ENCODE measurements around the gene TLDC2.
A peak's percentile ranks its signal among the peaks of the same experiment; 100 is the strongest.

TLDC2 gene

DNA sequence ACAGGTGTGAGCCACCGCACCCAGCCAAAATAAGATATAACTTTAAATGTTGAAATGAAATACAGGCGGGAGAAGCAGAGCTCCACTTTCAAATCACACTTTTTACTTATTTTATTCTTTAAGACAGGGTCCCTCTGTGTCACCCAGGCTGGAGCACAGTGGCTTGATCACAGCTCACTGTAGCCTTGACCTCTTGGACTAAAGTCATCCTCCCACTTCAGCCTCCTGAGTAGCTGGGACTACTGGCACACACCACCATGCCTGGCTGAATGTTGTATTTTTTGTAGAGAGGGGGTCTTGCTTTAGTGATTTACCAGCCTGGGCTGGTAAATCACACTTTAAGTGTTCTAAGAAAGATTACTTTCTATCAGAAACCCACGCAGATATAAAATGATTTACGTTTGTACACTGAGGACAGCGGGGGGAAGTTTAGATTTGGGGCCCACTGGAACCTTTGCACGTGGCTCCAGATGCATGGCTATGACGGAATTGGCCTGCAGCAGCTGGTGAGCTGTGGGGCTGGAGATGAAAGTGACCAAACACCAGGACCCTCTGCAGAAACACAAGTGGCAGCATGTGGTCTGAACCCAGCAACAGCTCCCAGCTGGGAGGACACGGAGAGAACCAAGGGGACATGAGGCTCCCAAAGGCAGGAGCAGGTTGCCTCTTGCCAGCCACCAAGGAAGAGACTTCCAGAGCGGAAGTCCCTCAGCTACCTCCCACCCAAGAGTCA, 26.4 kb upstream of the TLDC2 start:
- DNase-seq (ENCODE audit: low read depth, low spot score) = no peak

DNA sequence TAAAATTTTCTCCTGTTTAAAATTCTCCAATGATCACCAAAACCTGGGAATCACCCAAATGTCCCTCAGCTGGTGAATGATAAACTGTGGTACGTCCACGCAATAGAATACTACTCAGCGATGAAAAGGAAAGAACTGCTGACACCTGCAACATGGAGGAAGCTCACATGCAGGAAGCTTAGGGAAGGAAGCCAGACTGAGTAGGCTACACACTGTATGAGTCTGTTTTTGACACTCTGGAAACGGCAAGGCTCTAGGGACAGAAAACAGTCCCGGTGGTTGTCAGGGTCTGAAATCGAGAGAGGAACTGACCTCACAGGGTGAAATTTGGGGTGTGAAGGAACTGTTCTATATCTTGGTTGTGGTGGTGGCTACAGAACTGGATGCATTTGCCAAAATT, 25.2 kb upstream of the TLDC2 start:
- DNase-seq (ENCODE audit: low read depth, low spot score) = no peak

DNA sequence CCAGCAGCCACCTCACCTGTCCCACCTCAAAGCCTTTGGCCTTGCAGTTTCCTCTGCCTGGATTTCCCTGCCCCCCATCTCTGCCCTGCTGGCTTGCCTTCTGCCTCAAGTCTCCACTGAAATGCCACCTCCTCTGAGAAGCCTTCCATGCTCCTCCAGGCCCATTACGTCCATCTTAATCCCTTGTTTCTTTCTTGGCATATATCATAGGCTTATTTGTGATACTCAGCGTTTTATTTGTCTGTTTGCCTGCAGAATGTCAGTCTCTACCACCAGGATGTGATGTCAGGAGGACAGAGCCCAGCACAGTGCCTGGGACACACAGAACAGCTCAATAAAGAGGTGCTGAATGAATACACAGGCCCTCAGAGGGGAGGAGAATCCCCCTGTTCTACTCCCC, 24.4 kb upstream of the TLDC2 start:
- no peak for DNase-seq (ENCODE audit: low read depth, low spot score)

DNA sequence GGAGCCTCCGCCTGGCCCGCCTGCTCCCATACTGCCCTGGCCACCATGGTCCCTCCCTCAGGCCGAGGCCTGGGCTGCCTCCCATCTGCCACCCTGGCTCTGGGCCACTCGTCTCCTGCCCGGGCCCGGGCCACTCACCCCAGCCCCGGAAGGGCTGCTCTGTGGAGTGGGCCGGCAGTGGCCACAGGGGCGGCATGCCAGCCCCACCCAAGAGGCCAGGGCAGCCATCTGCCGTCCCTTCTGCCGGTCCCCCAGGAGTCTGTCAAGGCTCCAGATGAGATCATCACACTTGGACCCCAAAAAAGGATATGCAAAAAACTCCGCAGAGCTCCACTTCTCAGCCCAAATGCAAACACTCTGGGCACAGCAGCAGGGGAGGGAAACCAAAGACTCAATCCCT, 23.8 kb upstream of the TLDC2 start:
- DNase-seq (ENCODE audit: low read depth, low spot score) = no peak

DNA sequence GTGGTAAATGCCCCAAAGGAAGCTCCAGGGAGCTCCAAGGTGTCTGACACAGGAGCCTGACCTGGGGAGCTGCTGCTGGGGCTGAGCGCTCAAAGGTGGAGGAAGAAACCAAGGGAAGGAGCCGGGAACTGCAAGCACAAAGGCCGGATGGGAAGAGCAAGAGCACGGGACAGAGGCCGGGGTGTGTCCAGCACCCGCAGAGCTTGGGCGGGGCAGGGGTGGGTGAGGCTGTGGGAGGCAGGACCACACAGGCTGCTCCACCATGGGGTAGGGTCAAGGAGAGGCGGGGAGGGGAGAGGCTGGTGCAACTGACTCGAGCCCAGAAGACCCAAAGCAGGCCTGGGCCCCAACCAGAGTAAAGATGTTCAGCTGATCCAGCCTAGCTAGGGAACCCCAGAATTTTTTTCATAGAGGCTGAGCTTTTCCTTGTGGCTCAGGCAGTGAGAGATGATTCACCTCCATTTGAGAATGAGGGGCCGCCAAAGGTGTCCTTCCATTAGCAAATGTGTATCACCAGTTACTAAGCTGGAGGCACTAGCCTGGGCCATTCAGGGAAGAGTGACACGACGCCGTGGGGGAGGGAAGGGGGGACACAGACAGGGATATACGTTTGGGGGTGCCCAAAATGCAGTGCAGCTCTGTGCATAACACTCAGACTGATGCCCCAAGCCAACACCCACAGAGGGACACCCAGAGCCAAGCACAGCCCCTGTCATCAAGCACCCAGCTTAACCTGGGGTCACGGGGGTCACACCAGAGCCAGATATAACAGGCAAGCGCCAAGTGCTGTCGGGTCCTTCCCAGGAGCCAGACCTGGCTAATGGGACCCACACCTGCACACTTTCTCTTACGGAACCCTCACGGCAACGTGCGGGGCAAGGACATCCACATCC, 21.3 kb upstream of the TLDC2 start:
- DNase-seq (ENCODE audit: low read depth, low spot score) = no peak

DNA sequence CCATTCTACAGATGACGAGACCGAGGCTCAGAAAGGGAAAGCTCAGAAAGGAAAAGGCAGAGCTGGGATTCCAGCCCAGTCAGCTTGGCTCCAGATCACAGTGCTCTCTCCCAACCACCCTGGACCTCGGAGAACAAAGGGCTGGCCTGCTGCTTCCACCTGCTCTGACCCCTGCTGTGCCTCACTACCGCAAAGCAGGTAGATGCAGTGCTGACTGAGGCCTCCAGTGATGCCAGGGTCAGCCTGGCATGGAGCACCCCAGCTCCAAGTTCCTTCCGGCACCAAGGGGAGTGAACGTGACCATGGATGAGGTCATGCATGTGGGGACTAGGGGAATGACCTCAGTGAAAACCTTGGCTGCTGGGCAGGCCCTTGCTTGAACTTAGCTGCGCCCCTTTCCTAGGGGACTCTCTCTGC, 20.7 kb upstream of the TLDC2 start:
- no peak for DNase-seq (ENCODE audit: low read depth, low spot score)

DNA sequence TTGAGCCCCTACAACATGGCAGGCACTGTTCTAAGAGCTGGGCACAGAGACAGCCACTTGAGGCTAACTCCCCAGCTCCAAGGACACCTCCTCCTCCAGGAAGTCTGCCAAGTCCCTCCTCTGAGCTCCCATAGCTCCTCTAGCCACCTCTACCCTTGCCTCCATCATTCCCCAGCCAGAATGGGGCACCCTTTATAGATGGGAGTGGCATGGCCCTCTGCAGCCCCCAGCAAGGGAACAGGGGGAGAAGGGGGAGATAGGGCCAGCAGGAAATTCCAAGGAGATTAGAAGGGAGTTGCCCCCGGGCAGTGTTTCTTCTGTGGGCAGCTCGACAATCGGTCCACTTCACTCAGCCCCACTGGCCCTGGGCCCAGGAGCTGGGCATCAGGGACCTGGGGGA, 19.7 kb upstream of the TLDC2 start:
- no peak for DNase-seq (ENCODE audit: low read depth, low spot score)

DNA sequence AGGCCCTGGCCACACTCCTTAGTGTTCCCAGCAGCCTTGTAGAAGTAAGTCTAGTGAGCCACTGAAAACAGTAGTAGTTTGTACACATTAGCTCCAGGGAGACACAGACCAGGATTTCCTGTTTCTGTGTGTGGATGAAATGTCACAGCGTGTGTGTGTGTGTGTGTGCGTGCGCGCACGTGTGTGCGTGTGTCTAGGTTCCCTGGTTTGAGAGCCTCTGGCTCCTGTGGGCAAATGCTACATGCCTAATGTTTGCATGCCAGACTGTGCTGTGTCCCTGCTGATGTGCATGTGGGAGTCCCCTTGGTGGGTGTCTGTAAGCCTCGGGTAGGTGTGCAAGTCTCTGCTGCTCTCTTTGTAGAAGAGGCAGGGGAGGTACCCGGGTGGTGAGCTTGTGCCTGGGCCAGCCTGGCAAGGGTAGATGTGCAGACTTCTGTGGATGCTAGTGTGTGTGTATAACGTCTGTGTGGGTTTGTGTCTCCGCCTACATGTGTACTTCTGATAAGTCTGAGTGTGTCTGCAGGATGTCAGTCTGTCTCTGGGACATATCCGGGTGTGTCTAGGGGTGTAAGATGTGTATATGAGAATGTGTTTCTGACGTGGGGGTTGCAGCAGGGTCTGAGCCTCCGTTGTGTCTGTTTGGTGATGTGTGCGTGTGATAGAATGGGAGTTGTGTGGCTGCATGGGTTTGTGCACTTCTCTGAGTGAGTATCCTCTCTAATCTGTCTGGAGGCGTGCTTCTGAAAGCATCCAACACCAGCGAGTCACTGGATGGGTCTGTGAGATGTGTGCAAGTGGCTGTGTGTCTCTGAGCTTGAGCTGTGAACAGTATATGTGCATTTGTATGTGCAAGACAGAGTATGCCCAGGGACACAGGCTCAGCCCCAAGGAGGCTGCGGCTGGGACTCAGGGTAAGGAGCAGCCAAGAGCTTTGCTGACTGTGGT, 19.0 kb upstream of the TLDC2 start:
- no peak for DNase-seq (ENCODE audit: low read depth, low spot score)

DNA sequence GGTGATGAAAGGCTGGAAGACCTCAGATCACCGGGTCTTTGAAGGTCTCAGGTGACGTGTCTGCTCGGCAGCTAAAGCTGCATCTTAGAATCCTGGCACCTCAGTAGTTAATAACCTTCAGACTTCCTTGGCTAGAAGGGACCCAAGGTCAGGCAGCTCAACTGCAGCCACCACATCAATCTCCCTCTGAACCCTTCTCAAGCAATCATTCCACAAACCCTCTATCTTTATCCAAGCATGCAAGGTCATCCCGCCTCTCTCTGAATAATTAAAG, 16.7 kb upstream of the TLDC2 start:
- DNase-seq (ENCODE audit: low read depth, low spot score) = no peak

DNA sequence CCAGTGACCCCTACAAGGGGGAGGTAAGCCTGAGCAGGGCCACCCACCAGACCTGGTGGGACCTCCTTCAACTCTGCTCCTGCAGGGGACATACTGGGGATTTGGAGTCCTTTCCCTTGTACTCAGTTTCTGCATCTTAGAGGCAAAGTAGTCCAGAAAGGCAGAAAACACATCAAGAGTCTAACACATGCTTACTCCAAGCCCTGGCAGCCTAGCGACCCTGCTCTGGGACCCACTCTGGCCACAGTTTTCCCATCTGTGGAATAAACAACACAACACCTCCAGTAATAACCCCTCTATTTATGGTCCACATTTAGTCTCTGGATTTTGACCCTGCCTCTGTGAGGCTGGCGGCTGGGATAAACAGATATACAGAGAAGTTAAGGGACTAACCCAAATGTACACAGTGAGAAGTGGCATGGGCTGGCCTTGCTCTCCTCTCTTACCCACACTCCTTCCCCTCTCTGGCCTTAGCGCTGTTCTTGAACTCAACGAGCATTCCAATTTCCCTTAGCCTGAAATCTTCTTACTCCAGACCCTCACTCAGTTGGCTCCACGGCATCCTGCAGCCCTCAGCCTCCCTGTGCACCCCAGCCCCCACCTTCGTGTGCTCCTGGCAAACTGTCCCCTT, 16.1 kb upstream of the TLDC2 start:
- no peak for DNase-seq (ENCODE audit: low read depth, low spot score)

DNA sequence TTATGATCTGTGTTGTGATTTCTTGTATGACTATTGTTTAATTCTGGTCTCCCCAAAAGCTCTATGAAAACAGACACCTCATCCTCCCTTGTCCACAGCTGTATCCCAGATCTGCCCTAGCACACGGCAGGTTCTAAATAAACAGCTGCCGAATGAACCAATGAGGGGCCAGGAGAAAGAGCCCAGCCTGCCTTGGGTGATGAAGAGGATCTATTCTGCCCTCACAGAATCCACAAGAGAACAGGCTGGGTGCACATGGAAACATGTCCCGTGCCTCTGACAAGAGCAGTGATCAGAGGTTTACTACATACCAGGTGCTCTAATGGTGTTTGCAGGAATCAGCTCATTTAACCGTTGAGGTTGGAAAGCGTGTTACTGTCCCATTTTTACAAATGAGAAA, 15.6 kb upstream of the TLDC2 start:
- no peak for DNase-seq (ENCODE audit: low read depth, low spot score)

DNA sequence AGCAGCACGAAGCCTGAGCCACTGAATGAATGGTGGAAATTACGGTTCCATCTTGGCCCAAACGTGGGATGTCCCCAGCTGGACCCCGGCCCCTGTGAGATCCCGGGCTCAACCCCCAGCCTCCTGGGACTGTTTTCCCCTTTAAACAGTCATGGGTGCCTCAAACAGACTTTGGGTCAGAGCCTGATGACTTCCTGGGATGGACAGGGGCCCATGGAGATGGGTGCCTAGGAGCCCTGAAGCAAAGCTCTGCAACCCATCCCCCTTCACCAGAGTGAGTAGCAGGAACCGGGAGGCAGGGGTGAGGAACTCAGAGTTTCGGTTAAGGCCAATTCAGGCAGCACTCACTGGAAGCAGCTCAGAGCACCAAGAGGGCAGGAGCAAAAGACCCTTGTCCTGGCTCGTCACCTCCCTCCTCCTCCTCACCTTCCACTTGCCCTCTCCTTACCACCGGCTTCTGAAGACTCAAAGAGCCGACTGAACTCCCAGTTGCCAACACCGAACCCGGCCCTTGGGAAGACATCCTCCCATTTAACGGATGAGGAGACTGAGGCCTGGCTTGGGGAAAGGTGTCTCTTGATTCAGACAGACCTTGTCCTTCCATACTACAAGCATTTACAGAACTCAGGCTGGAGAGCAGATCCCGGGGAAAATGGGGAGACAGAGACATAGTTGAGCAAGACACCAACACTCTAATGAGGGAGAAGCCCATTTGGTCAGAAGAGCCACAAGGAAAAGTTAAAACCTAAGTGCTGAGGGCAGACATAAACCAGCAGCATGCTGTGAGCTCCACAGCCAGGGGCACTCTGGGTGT, 14.9 kb upstream of the TLDC2 start:
- DNase-seq (ENCODE audit: low read depth, low spot score) = no peak

DNA sequence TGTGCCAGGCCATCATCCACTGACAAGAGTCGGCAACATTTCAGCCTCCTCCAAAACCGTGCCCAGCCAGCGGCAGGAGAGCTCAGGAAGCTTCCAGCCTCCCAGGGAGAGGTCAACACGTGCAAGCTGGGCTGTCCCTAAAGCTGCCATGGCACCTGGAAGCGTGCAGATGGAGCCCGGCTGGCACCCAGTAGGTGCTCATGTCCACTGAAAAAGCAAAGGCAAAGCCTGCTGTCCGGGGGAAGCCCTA, 14.4 kb upstream of the TLDC2 start:
- no peak for DNase-seq (ENCODE audit: low read depth, low spot score)

DNA sequence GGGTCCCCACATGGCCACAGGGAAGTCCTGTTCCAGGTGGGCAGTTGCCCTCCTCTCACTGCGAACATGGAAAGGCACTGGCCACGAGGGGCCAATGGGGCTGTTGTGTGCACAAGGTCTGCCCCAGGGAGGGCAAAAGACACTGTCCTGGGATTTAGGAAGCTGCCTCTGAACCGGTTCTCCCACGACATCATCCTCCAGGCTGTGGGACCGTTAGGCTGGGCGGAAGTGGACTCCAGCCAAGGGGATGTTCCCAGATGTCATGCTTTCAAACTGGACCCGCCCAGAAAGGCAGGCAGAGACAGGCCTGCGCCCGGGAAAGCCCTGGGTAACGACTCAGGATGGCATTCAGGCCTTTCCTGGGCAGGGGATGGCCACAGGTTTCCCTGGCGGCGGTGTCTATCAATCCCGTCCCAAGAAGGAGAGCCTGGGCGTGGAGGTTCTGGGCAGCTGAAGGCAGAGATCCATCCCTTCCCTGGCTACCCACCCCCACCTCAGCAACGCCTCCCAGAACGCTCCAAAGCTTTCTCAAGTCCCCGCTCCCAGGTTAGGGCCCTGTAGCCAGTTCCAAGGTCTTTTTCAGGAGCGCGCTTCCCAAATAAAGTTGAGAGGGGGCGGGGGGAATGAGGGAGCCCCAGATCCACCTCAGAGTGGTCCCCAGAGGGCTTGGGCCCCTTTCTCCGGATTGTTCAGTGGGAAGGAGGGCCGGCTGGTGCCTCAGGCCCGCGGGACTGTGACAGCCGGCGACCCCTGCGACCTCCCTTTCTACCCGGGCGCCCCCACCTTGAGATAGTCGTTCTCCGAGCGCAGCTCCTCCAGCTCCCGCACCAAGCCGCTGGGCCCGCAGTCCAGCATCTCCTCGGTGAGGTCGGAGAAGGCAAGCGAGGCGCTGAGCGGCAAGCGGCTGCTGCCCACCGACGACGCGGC, 13.8 kb upstream of the TLDC2 start:
- peak; percentile 58 for DNase-seq (ENCODE audit: low read depth, low spot score)

DNA sequence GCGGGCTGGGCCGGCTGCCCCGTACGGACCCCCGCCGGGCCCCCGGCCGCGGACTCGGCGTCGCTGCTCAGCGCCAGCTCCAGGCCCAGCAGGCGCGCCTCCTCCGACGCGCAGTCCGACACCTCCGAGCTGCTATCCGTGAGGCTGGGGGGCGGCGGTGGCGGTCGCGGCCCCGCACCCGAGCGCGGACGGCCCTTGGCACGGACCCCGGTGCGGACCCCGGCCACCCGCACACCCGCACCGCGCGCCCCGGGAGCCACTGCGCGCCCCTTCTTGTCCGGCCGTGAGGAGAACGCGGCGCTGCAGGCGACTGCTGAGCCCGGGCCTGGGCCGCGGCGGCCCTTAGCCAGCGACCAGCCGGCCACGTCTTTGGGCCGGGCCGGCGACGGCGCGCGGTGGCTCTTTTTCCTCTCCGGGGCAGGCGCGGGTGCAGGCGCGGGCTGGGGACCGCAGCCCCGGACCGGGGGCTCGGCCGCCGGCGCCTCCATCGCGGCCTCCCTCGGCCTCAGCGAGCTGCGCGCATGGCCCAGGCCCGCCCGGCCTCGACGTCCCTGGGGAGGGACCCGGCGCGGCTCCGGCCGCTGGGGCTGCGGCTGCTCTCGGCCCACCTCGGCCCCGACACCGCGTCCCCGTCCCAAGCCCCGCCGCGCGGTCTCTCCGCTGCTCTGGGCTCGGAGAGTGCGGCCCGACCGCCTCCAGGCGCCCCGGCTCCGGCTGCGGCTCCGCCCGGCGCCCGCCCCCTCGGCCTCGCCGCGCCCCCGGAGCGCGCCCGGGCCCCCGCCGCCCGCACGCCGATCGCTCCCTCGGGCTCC, 12.9 kb upstream of the TLDC2 start:
- no peak for DNase-seq (ENCODE audit: low read depth, low spot score)

DNA sequence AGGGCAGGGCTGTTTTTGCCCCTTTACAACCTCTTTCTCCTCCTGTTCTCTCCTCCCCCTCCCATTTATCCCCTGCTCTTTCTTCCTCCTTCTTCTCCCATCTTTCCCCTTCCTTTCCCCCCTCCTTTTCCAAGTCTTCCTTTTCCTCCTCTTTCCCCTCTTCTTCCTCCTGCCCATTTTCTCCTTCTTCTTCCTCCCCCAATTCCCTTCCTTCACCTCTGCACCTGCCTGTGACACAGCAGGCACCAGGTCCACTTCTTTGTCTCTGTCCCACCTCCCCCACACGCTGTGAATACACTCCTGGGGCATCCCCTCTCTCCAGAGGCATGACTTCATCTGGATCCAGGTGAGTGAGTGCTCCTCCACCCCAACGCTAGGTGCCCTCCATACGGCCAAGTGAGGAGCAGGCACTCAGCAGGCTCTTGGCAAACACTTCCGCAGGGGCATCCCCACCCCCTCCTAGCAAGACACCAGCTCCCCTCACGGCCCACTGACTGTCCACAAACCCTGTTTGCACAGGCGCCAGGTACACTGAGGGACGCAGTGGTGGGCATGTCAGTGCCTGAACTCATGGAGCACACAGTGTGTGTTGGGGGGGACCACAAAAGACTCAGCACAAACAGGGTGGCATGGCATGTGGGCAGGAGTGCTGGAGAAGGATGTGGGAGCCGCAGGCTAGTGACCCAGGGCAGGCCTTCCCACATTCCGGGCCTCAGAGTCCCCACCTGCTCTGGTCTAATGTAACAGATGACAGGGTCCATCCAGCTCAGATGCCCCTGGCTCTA, 10.7 kb upstream of the TLDC2 start:
- DNase-seq (ENCODE audit: low read depth, low spot score) = no peak

DNA sequence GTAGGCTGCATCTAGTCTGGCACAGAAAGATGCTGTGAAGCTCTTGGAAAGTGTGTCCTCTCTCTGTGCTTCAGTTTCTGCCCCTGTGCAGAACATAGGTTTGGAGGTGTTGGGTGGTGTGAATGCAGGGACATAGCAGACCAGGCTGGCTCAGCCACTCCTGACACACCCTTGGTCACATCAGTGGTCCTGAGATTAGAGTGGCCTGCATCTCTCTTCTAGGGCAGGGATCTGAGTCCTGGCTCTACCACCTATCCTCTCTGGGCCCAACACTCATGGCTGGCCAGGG, 10.1 kb upstream of the TLDC2 start:
- no peak for DNase-seq (ENCODE audit: low read depth, low spot score)

DNA sequence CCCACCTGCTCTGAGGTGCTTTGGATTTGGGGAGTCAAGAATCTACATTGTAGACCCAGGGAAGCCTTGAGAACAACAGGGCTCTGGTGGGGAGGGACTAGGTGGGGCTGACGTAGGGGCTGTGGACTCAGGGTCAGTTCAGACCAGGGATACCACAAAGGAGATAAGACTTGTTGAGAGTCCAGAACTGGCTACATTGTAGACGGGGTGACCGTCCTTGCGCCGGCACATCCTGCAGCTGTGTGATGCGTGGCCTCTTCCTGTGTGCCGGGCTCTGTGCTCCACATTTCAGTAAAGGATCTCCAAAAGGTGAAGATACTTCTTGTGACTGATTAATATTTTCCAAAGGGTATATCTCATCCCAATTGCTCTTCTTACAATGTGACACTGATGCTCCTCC, 9.8 kb upstream of the TLDC2 start:
- DNase-seq (ENCODE audit: low read depth, low spot score) = no peak
